Activated gamma-delta T cell treated with anti-CD3 and anti-CD28 coated beads, Interleukin-2, amount 50 U/mL, for 16 hours (primary cell): ENCODE measurements around the gene AFF3.

Experiments used
- DNase-seq: peaks from one replicate; pipeline ENCODE4 v3.0.0-alpha.2; 2020; ENCODE audit warnings: low read depth

The AFF3 gene

DNA sequence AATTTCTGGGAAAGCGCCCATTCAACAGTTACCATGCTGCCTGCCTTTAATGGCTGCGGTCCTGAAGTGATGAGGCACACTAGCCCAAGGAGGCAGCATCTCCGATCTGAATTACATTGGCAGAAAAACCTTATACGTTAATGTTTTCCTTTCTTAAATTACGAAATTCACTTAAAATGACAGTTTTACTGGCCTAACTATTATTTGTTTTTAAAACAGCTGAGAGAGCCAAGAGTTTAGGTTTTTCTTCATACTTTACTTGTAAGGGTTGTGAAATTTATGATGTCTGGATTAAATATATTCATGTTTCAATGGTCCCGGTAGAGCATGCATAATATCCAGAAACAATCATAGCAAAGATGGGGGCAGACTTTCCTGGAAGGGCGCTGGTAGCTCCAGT lies 537.4 kb downstream of the AFF3 start:
- DNase-seq, result no peak

GRCh38 chr2:99602476-99602875 lies 539.9 kb downstream of the AFF3 start:
- no peak for DNase-seq

- no peak for DNase-seq
Observed at GRCh38 chr2:99600981-99601651, 541.3 kb downstream of the AFF3 start.

- no peak for DNase-seq
Observed at GRCh38 chr2:99598441-99598840, 543.9 kb downstream of the AFF3 start.

DNA sequence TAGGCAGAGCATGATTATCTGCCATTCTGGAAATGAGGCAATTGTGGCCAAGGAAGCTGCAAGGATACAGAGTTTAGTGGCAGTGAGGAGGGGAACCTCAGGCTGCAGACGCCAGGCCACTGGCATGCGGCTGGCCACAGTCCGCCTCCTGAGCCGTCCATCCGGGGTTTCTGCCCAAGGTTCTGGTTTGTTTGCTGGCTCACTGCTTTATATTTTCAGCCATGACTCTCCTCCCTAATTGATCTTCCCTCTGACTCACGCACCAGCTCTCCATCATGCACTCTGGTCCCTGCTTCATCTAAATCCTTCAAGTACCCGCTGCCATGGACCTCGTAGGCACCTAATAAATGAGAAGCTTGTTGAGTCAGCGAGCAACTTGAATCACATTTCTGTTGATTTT lies 544.8 kb downstream of the AFF3 start:
- DNase-seq, result no peak

GRCh38 chr2:99595373-99595772 lies 547.0 kb downstream of the AFF3 start:
- DNase-seq, result no peak

GRCh38 chr2:99593692-99594427 lies 548.5 kb downstream of the AFF3 start:
- DNase-seq, result no peak

DNA sequence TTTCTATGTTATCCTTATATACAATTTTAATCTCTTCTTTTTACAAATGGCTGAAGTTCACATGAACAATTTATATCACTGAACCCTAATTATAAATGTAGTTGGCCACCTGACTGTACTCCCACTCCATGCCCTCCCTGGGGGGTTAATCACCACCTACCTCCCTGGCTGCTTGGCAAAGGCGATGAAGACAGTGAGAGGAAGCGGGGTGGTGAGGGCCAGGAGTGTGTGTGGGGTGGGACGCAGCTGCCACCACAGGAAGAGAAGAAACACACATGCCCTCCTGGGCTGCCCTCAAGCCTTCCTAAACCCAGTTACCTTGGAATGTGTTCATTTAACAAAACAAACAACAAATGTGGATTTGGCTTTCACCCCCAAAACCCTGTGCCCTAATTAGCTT lies 565.6 kb downstream of the AFF3 start:
- DNase-seq, result no peak

DNA sequence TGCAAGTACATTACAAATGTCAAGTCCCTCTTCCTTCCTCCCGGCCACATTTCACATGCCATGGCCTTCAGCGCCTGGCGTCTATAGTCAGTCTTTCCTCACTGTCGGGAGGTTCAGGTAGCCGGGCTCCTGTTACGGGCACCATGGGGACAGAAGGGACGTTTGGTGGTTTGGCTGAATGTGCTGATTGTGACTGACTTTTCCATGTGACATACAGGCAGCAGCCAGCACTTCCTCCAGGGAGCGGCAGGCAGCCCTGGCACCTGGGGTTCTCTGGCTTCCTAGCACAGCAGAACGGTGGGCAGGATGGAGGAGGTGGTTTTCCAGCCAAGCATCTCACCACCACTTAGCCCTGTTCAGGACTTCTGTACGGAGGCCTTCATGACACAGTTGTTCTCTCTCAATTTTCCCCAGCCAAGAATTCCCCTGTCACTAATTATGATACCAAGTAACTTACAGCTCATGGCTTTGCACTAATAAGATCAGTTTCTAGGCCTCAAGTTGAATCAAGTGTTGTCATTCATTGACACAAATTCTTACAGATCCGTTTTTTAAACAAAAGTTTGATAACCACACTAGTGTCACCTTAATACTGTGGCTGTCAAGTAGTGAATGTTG lies 568.6 kb downstream of the AFF3 start:
- no peak for DNase-seq

DNA sequence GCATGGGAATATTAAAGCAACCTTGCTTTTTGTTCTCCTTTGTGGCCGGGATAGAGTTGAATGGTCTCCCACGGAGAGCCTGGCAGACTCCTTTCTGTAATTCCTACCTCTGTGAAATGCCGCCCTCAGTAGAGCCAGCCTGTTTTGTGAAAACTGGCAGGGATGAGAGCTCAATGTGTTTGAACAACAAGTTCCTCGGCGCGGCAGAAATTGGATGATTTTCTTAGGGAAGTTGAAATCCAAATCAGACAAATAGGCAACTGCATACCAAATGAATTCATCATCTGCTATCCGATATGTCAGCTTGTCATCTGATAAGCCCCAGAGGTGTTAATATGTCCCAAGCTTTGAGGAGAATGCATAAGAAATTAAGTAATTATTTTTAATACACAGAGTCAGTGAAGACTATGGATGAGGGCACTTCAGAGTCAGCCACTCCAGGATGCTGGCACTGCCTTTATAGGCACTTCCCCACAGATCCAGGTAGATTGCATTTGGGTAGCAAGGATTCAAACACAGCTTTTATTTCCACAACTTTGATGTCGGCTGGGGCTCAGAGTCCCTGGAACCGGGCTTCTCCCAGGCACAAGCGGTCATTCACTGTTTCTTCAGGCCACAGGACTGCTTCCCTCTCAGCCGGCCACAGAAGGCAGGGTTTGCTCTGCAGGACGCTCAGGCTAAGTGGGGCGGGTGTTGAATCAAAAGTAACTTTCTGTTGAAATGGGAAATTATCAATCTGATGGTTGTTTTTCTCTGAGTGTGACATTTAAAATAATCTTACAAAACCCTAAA lies 569.8 kb downstream of the AFF3 start:
- DNase-seq, result no peak

DNA sequence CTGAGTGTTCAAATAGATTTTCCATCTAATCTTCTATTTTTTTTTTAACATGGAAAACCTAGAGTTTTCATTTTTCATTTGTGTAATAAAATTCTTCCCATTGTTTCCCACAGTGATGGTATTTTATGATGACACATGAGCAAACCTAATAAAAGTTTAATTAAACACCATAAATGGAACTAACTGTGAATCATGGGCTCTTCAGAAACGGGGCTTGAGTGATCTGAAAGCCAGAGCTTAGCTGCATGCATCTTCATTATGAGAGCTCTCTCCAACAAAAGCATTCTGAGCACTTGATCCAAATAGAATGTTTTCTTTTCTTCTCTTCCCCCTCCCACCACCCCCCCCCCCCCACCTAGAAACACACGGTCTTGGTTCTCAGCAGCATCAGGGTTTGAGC lies 570.4 kb downstream of the AFF3 start:
- no peak for DNase-seq

- no peak for DNase-seq
Observed at GRCh38 chr2:99571533-99571932, 570.9 kb downstream of the AFF3 start.

- no peak for DNase-seq
Observed at GRCh38 chr2:99571021-99571420, 571.4 kb downstream of the AFF3 start.

DNA sequence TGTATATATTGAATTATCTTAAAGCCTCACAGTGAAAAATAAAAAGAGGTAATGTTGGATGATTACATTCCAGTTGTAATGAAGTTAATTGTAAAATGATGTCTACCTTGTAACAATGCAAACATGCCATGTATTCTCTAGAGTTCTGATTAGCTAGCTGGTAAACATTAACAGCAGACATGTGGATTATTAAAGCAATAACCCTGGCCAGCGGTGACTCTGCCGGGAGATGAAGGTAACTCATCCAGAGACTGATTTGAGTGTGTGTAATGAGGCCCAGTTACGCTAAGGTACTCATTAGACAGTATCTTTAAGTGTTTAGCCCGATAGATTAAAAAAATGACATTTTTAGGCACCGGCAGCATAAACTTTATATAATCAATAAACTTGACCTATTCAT lies 573.0 kb downstream of the AFF3 start:
- no peak for DNase-seq

GRCh38 chr2:99565227-99565626 lies 577.2 kb downstream of the AFF3 start:
- no peak for DNase-seq

DNA sequence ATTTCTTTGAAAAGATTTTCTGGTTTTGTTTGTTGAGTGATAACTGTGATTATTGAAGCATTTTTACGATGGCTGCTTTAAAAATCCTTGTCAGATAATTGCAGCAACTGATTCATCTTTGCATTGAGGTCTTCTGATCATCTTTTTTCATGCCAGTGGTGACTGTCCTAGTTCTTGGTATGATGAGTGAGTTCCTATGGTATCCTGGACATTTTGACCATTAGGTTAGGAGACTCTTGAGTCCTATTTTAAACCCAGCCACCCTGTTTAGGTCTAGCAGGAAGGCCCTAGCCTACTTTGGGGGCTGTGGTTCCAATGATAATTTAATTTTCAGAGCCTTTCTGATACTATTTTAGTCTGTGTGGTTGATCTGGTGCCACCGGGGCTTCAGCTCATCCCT lies 579.9 kb downstream of the AFF3 start:
- no peak for DNase-seq

DNA sequence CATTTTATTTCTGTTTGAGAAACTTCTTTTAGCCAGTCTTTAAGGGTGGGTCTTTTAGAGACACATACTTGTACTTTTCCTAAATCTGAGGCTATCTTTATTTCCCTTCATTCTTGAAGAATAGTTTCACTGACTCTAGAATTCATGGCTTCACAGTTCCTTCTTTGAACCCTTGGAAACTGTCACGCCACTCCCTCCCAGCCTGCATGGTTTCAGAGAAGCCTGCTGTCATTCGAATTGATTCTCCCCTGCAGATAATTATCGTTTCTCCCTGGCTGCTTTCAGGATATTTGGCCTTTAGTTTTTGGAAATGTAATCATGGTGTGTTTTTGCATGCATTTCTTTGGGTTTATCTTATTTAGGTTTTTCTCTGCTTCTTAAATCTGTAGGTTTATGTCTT lies 580.6 kb downstream of the AFF3 start:
- DNase-seq, result no peak

DNA sequence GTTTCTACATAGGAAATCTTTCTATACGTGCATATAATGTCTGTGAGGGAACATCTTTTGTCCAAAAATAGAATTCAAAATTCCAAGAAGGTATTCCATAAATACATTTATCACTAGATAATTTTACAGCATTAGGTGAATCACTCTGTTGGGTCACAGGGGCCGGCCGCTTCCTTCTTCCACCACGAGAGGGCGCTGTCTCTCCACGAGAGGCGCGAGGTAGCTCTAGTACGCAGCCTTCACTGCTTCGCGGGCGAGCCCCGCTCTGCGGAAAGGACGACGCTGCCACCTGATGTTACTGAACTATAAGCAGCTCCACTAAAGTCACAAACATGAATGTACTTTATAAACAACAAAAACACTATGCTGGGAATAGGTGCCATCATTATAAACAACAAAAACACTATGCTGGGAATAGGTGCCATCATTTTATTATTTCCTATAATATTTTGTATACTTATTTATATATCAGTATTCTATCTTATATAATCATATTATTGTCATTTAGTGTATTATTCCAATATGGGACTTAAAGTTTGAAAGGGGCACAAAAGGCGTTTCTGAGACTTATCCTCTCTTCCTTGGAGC lies 583.2 kb downstream of the AFF3 start:
- DNase-seq, result peak; percentile 82

GRCh38 chr2:99555404-99555803 lies 587.0 kb downstream of the AFF3 start:
- DNase-seq, result no peak

GRCh38 chr2:99554871-99555270 lies 587.5 kb downstream of the AFF3 start:
- DNase-seq, result no peak

- DNase-seq, result no peak
Observed at GRCh38 chr2:99554238-99554637, 588.2 kb downstream of the AFF3 start.

GRCh38 chr2:99552529-99552928 lies 589.9 kb downstream of the AFF3 start:
- DNase-seq, result no peak
